Stimulated activated CD8-positive, alpha-beta memory T cell treated with anti-CD3 and anti-CD28 coated beads, Interleukin-7, amount 100 ng/mL, for 1 hour (primary cell): Measurements from ENCODE around the gene IFI16.
"Not testable (repeated sequence)": the region's sequence is repeated elsewhere in the genome, so short reads cannot be mapped to it uniquely, and the experiment has no call there.

Experiments used
- DNase-seq, 2 donors: peaks; one replicate each; pipeline ENCODE4 v3.0.0-alpha.2; 2020; ENCODE audit warnings: low read depth in 2 of 2

IFI16 gene

DNA sequence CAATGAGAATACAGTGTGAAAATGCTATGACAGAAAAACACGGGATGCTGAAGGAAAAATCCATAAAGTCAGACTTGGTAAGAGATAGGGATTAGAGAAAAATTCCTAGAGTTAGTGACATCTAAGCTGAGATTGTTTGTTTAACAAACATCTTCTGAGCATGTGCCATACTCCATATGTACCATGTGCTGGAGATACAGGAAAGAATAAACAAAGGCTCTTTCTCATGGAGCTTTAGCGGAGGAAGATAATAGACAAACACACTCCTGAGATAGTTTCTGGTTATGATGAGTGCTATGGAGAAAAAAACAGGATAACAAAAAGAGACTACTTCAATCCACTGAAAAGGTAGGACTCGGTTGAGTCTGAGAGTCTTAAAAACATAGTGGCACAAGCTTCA, 88.9 kb downstream of the IFI16 start:
- no peak for DNase-seq

DNA sequence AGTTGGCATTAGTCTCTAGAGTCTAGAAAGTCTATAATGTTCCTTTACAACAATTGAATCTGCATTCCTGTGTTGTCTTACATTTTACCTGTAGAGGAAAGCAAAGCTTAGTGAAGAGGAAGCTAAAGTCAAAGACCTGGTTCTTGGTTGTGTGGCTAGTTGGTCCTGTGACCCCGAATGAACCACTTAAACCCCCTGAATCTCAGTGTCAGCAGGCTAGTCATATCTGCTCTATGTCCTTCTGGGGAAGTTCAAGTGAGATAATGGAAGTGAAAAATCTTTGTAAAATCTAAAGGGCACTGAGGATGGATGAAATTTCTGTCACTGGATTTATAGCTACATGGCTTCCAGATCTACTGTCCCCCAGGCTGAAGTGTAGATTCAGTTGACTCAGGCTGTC, 90.9 kb downstream of the IFI16 start:
- no peak for DNase-seq

DNA sequence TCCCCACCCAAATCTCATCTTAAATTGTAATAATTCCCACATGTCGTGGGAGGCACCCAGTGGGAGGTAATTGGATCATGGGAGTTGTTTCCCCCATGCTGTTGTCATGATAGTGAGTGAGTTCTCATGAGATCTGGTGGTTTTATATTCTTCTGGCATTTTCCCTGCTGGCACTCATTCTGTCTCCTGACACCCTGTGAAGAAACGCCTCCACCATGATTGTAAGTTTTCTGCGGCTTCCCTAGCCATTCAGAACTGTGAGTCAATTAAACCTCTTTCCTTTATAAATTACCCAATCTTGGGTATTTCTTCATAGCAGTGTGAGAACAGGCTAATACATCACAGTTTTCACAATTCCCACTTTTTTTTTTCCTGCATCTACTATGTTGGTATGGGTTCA, 93.3 kb downstream of the IFI16 start:
- DNase-seq = not testable (repeated sequence)
